Measurements from ENCODE around the gene MED13L. TPM values are rescaled to one million over a fixed set of nuclear protein-coding genes. Genes with fewer than 3 reads are reported as not detected.

The MED13L gene
- total and polyA plus RNA-seq, 2 of the 8 experiments (the other 6 are each of a cell fraction or from before 2014, with no cell fraction given): 15.9 to 51.7 TPM

DNA sequence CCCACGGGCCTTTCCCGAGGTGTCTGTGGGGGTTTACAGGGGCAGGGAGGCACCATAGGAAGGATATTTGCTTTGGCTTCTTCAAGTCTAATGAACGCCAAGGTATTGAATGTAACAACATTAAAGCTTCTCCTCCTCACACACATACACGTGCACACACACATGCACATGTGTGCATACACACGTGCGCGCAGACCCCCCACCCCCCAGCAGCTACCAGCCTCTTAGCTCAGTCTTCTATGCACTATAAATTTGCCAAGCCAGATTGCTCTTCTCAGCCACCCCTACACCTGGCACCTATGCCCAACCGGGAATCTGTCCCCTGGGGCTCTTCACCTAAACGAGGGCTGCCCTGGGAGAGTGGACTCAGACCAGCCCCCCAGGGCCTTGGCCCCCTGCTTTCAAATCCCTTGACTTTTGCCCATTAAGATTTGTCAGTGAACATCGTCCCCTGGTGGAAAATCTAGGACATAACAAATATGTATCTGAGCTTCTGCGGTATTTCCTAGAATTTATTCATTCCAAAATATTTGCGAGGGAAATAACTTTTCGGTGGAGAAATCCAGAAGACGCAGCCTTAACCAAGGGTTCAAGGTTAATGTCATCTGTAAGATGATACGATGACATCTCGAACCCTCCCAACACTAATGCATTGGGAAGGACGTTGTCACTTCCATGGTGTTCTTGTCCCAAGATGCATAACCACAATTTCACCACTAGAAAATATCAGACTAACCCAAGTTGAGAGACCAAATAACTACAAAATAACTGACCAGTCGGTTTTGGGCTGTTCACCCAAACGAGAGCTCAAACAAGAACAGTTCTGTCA, 330.4 kb downstream of the MED13L start:
- Histone ChIP-seq H3K14ac (ENCODE audit: insufficient read length) (no peak overlapping the region), H3K4me2 (ENCODE audit: insufficient read depth in 1 of 2, low read depth in 2 of 2, low read length in 2 of 2) (no peak overlapping the region), H3K23ac (ENCODE audit: insufficient read length) (no peak overlapping the region), H3K9ac (replicated peaks in 1 of 4; ENCODE audit: extremely low read depth in 1 of 4, low read depth in 3 of 4, low read length in 3 of 4) (no peak overlapping the region), H3K79me1 (ENCODE audit: low read depth, low read length) (no peaks in the 10 kb centered on the region), H4K20me1 (replicated peaks in 1 of 2; ENCODE audit: control insufficient read depth in 1 of 2, insufficient read depth in 2 of 2, low read length in 2 of 2) (no peaks in the 10 kb centered on the region), H3K9me3 (ENCODE audit: insufficient read depth in 2 of 2, low read depth in 1 of 2, low read length in 1 of 2) (no peaks in the 10 kb centered on the region), H2AK5ac (ENCODE audit: low read depth, low read length) (no peak overlapping the region), H4K8ac (ENCODE audit: extremely low read depth, insufficient read depth, low read length) (no peak overlapping the region), H4K91ac (replicated peaks; ENCODE audit: insufficient read length, low read length) (no peak overlapping the region), H3K4ac (replicated peaks; ENCODE audit: insufficient read length, low read depth, low read length) (no peak overlapping the region), H3K27me3 (replicated peaks in 1 of 4; ENCODE audit: control insufficient read depth in 3 of 4, extremely low read depth in 1 of 4, insufficient read depth in 3 of 4, low read length in 3 of 4) (no peaks in the 10 kb centered on the region), H3K18ac (ENCODE audit: extremely low read depth, low read length) (no peak overlapping the region), H3K79me2 (ENCODE audit: control insufficient read depth in 1 of 2, insufficient read depth in 2 of 2, low read length in 2 of 2) (no peaks in the 10 kb centered on the region), H2BK5ac (ENCODE audit: low read depth, low read length) (no peak overlapping the region), H3K56ac (replicated peaks; ENCODE audit: insufficient read length, low read depth, low read length) (no peak overlapping the region), H3K36me3 (ENCODE audit: control insufficient read depth in 2 of 4, insufficient read depth in 4 of 4, low read length in 3 of 4) (no peaks in the 10 kb centered on the region), H3K23me2 (ENCODE audit: low read depth, low read length) (no peaks in the 10 kb centered on the region; the same call in 1 of the 2 replicates), H2AFZ (ENCODE audit: low read length) (no peak overlapping the region), H4K5ac (ENCODE audit: insufficient read length, low read depth, low read length) (no peak overlapping the region), H3K4me3 (ENCODE audit: extremely low read depth in 1 of 4, insufficient read depth in 2 of 4, low read depth in 3 of 4, low read length in 4 of 4) (no peak overlapping the region), H2BK12ac (ENCODE audit: low read depth, low read length) (no peak overlapping the region), H2BK120ac (replicated peaks; ENCODE audit: low read depth, low read length) (no peak overlapping the region), H3K4me1 (replicated peaks in 1 of 4; ENCODE audit: control insufficient read depth in 3 of 4, insufficient read depth in 4 of 4, low read length in 3 of 4) (peaks cover 0 to 6% (median 2%) of the 10 kb centered on the region in 4 experiments; a peak in 4 of 7 replicates), H3K27ac (ENCODE audit: low read depth, low read length) (no peak overlapping the region), H2BK20ac (ENCODE audit: low read length) (no peak overlapping the region), H2BK15ac (ENCODE audit: low read length) (0 out of 2 replicates have a peak overlapping the region, but pooled peaks have one; percentile 8)
- TF ChIP-seq CEBPB (IDR thresholded peaks at IDR 0.05; ENCODE audit: low read depth, low read length) (no peak), RAD21 (IDR thresholded peaks at IDR 0.05 in 1 of 2, conservative IDR thresholded peaks at IDR 0.05 in 1 of 2; ENCODE audit: low read depth in 2 of 2, low read length in 2 of 2) (peak; percentile 69 to 76)
- TF ChIP-seq, protein P1, sequence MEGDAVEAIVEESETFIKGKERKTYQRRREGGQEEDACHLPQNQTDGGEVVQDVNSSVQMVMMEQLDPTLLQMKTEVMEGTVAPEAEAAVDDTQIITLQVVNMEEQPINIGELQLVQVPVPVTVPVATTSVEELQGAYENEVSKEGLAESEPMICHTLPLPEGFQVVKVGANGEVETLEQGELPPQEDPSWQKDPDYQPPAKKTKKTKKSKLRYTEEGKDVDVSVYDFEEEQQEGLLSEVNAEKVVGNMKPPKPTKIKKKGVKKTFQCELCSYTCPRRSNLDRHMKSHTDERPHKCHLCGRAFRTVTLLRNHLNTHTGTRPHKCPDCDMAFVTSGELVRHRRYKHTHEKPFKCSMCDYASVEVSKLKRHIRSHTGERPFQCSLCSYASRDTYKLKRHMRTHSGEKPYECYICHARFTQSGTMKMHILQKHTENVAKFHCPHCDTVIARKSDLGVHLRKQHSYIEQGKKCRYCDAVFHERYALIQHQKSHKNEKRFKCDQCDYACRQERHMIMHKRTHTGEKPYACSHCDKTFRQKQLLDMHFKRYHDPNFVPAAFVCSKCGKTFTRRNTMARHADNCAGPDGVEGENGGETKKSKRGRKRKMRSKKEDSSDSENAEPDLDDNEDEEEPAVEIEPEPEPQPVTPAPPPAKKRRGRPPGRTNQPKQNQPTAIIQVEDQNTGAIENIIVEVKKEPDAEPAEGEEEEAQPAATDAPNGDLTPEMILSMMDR (IDR thresholded peaks at IDR 0.05; ENCODE audit: control extremely low read depth in 1 of 3, insufficient read depth in 1 of 3, low read depth in 1 of 3, low read length in 3 of 3): peak in 2 of 3 experiments; percentile 53 to 57; a peak in 2 of 4 replicates
- POLR2A ChIA-PET (ENCODE audit: partially characterized antibody): no interaction called here
- CTCF ChIA-PET (ENCODE audit: partially characterized antibody): interaction anchor here (0.6 to 2.7 kb wide), 45 partner anchors 9 to 1980 kb away, joined by 3 to 29 read pairs (median 4); no protein-coding TSS in a partner anchor
- FAIRE-seq: peak; percentile 63
- 84% methylated on average over 19 of the region's 19 CpGs; no CpG with 5 or more reads in 1 of the 2 experiments for WGBS, 2 experiments (ENCODE audit: extremely low coverage in 1 of 2, insufficient coverage in 1 of 2, insufficient read length in 1 of 2, insufficient replicate concordance in 2 of 2, low coverage in 1 of 2, low lambda C conversion rate in 2 of 2, missing lambda C conversion rate in 1 of 2)
- DNase-seq (ENCODE audit: low read depth in 1 of 2, low spot score in 2 of 2): no peak
